ENCODE data around the gene LAGE3. TPM values are rescaled to one million over a fixed set of nuclear protein-coding genes. Genes with fewer than 3 reads are reported as not detected.
"Not testable (repeated sequence)": the region's sequence is repeated elsewhere in the genome, so short reads cannot be mapped to it uniquely, and the experiment has no call there.

Gene LAGE3
- total RNA-seq, 3 donors from 2014 or later, result 10.7 to 18.5 (median 13.9) TPM

DNA sequence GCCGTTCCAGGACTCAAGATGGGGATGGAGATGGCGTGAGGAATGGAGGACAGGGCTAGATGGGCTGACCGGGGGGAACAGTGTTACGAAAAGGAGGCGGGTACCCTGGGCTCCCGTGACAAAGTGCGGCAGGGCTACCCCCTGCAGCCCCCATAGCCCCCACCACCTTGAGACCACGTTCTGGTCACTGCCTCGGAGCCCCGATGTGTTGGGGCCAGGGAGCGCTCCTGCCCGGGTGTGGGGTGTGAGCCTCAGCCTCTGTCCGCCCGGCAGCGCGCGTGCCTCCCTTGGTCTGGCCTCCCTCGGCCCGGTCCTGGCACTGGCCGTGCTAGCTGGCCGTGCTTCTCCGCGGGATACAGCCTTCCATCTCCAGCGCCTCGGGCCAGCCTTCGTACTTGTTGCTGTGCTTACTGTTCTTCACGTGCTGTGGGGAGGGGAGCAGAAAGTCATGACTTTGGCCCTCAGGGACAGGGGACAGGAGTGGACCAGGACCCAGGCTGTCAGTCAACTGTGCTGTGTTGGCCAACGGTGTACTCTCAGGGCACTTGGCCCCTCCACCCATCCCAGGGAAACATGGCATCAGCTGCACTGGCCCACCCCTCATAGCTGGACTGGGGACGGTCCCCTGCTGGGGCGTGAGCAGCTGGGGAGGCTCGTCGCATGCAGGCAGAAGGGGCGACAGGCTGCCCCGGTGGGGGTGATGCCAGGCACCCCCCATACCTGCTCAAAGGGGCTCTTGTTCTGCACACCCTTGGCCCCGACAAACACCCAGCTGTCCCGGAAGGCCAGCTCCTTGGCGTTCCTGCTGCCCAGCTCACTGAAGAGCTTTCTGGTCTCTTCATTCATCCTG lies 27.6 kb upstream of the LAGE3 start:
- intact Hi-C loops (cut with DNase I, micrococcal nuclease), result no loop called here
- Histone ChIP-seq H3K9me3 (no peaks in the 10 kb centered on the region), H3K36me3 (ENCODE audit: low read depth) (no peaks in the 10 kb centered on the region), H3K4me3 (no peak overlapping the region), H3K4me1 (ENCODE audit: low read depth) (no peaks in the 10 kb centered on the region)
- TF ChIP-seq, protein P1, sequence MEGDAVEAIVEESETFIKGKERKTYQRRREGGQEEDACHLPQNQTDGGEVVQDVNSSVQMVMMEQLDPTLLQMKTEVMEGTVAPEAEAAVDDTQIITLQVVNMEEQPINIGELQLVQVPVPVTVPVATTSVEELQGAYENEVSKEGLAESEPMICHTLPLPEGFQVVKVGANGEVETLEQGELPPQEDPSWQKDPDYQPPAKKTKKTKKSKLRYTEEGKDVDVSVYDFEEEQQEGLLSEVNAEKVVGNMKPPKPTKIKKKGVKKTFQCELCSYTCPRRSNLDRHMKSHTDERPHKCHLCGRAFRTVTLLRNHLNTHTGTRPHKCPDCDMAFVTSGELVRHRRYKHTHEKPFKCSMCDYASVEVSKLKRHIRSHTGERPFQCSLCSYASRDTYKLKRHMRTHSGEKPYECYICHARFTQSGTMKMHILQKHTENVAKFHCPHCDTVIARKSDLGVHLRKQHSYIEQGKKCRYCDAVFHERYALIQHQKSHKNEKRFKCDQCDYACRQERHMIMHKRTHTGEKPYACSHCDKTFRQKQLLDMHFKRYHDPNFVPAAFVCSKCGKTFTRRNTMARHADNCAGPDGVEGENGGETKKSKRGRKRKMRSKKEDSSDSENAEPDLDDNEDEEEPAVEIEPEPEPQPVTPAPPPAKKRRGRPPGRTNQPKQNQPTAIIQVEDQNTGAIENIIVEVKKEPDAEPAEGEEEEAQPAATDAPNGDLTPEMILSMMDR (IDR thresholded peaks at IDR 0.05), result no peak
- DNase-seq, result no peak
- peak; percentile 15 for ATAC-seq

DNA sequence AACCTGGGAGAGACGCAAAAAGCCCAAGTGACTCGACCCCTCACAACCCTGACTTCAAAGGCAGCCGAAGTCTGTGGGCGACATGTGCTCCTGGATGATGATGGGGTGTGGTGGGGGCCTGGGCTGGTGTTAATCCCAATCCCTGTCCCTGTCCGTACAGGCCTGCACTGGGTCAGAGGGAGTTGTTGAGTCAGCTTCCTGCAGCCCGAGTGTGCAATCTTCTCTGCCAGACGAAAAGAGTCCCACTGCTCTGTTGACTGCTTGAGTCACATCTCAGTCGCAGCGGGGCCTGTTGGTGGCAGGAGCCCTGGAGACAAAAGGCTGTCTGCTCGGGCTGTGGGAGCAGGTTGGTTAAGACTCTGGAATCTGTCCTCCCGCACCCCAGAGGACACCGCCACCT lies 26.7 kb upstream of the LAGE3 start:
- TF ChIP-seq, protein P1 (IDR thresholded peaks at IDR 0.05), result no peak
- H3K36me3 ChIP-seq (ENCODE audit: low read depth), result no peaks in the 10 kb centered on the region
- H3K4me1 ChIP-seq (ENCODE audit: low read depth), result no peaks in the 10 kb centered on the region
- no peak for ATAC-seq
- DNase-seq, result no peak
- no peaks in the 10 kb centered on the region for H3K9me3 ChIP-seq
- H3K4me3 ChIP-seq, result no peak overlapping the region
- intact Hi-C loops (cut with DNase I, micrococcal nuclease), result no loop called here

DNA sequence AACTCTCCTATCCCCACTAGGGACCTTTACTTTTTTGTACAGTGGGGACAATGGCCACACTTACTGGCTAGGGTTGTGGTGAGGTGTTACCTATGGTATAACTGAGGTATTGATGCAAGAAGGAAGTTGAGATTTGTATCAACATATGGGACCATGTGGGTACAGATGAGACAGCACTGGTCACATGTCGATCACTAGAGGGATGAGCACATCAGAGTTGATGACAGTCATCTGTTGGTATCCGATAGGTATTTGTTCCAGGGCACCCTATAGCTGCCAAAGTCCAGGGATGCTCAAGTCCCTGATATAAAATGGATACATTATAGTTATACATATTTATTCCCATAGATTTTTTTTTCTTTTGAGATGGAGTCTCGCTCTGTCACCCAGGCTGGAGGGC lies 23.9 kb upstream of the LAGE3 start:
- ATAC-seq, result no peak
- Histone ChIP-seq H3K9me3 (no peaks in the 10 kb centered on the region), H3K4me3 (no peak overlapping the region), H3K4me1 (ENCODE audit: low read depth) (no peaks in the 10 kb centered on the region), H3K36me3 (ENCODE audit: low read depth) (no peaks in the 10 kb centered on the region)
- TF ChIP-seq, protein P1 (IDR thresholded peaks at IDR 0.05), result no peak
- intact Hi-C loops (cut with DNase I, micrococcal nuclease), result no loop called here
- no peak for DNase-seq

DNA sequence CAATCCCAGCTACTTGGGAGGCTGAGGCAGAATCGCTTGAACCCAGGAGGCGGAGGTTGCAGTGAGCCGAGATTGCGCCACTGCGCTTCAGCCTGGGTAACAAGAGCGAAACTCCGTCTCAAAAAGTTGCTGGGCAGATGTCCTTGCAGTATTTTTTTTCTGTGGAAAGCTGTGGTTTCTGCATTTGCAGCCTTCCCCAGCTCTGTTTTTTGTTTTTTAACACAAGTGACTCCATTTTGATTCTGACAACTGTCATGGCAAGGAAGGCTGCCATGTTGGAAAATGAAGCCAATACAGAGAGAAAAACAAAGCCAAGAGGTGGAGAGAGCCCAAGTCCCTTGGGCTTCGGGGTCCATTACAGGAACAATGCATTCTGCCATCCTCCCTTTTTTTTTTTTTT lies 23.0 kb upstream of the LAGE3 start:
- TF ChIP-seq, protein P1 (IDR thresholded peaks at IDR 0.05), result no peak
- ATAC-seq (no peak), DNase-seq (no peak)
- Histone ChIP-seq H3K9me3 (no peaks in the 10 kb centered on the region), H3K4me3 (no peak overlapping the region), H3K4me1 (ENCODE audit: low read depth) (no peaks in the 10 kb centered on the region), H3K36me3 (ENCODE audit: low read depth) (no peaks in the 10 kb centered on the region)
- intact Hi-C loops (cut with DNase I, micrococcal nuclease), result no loop called here

DNA sequence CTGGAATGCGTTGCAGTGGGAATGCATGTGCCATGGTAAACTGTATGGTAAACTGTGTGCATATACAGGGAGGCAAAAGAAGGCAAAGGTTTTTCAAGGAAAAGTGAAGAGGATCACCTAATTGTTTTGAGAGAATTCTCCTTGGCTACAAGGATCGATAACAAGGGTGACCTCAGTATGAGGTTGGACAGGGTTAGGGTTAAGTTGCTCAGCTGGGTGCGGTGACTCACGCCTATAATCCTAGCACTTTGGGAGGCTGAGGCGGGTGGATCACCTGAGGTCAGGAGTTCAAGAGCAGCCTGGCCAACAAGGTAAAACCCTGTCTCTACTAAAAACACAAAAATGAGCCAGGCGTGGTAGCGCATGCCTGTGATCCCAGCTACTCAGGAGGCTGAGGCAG lies 22.3 kb upstream of the LAGE3 start:
- DNase-seq; intact Hi-C loops (cut with DNase I, micrococcal nuclease); ATAC-seq: not testable (repeated sequence)

DNA sequence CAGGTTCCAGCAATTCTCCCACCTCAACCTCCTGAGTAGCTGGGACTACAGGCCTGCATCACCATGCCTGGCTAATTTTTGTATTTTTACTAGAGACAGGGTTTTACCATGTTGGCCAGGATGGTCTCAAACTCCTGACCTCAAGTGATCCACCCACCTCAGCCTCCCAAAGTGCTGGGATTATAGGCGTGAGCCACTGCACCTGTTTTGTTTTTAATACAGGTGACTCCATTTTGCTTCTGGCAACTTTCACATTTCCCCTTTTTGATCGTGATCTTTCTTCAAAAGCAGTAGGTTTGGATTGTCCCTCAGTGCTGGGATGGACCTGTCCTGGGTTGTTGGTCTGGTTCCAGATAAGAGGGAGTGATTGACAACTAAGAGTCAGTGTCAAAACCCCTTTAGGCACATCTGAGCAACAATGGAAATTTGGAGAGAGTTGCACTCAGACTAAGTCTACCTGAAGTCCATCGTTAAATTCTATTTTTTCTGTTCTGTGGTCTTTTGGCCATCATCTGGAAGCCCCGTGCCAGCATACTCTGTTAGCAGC lies 17.6 kb upstream of the LAGE3 start:
- DNase-seq; H3K4me3 ChIP-seq; intact Hi-C loops (cut with DNase I, micrococcal nuclease); ATAC-seq; H3K36me3 ChIP-seq (ENCODE audit: low read depth); H3K9me3 ChIP-seq; H3K4me1 ChIP-seq (ENCODE audit: low read depth): not testable (repeated sequence)

More for the DNA sequence above, 22.3 kb upstream of the LAGE3 start:
- not testable (repeated sequence) for H3K9me3 ChIP-seq; H3K4me1 ChIP-seq (ENCODE audit: low read depth); H3K36me3 ChIP-seq (ENCODE audit: low read depth); H3K4me3 ChIP-seq
